Thyroid gland (tissue), 4 donors: ENCODE data around the gene TOLLIP. TPM values are rescaled to one million over a fixed set of nuclear protein-coding genes. Genes with fewer than 3 reads are reported as not detected.
"Not testable (repeated sequence)": the region's sequence is repeated elsewhere in the genome, so short reads cannot be mapped to it uniquely, and the experiment has no call there.

ENCODE experiments used
- DNase-seq, 2 donors: peaks; one replicate each; pipeline ENCODE4 v3.0.0-alpha.2; 2019
- H3K27ac ChIP-seq, 3 donors: fragments of 200-600 bp; sonication (generic); 1 replicate in 2 of 3; 2 replicates in 1 of 3; pipeline ENCODE4 v1.5.1; 2016 to 2019; ENCODE audit warnings: mild to moderate bottlenecking in 1 of 3, moderate library complexity in 1 of 3
- H3K27me3 ChIP-seq: fragments of 200-600 bp; sonication (generic); one replicate; pipeline ENCODE4 v1.5.1; 2019
- H3K36me3 ChIP-seq, 2 donors: fragments of 200-600 bp; sonication (generic); one replicate each; pipeline ENCODE4 v1.5.1; 2016 to 2019
- H3K4me1 ChIP-seq, 2 donors: fragments of 200-600 bp; sonication (generic); one replicate each; pipeline ENCODE4 v1.5.1; 2017 to 2019
- H3K4me3 ChIP-seq, 3 donors: fragments of 200-600 bp; sonication (generic); replicated peaks in 1 of 3; 1 replicate in 2 of 3; 2 replicates in 1 of 3; pipeline ENCODE4 v1.5.1; 2016; ENCODE audit warnings: mild to moderate bottlenecking in 1 of 3
- H3K9me3 ChIP-seq: fragments of 200-600 bp; sonication (generic); one replicate; pipeline ENCODE4 v1.5.1; 2017
- CTCF ChIP-seq, 6 experiments: fragments of 200-600 bp in 3 of 6; fragments of 450-650 bp in 3 of 6; sonication (generic) in 3 of 6; IDR thresholded peaks; one replicate each; pipeline ENCODE4 v1.5.1; 2016 to 2019; ENCODE audit warnings: antibody characterized with exemption in 6 of 6, mild to moderate bottlenecking in 2 of 6, inconsistent platforms in 1 of 6, moderate library complexity in 1 of 6
- POLR2A ChIP-seq, 2 donors: fragments of 450-650 bp; IDR thresholded peaks; one replicate each; pipeline ENCODE4 v1.6.1; 2017; ENCODE audit warnings: antibody characterized with exemption in 2 of 2, mild to moderate bottlenecking in 2 of 2, moderate library complexity in 1 of 2
- WGBS, 2 donors: methylation state at CpG; one replicate each; pipeline ENCODE4 v1.1.5; 2017; 5-methylcytosine and 5-hydroxymethylcytosine counted together
- intact Hi-C: fragments of 100-400 bp; cut with DNase I; formaldehyde crosslinking; loops from one replicate; pipeline ENCODE4 v1.15.1; 2023
- total RNA-seq, 4 donors: library from RNA; depleted of rRNA; stranded (reverse); fragments of >200 nt; gene quantifications; one replicate each; pipeline ENCODE4 v1.2.3, GENCODE V29; 2016

Gene TOLLIP
- total RNA-seq, 4 donors from 2014 or later, result 37.1 to 74.4 (median 65.7) TPM

GRCh38 chr11:1350086-1350725, 40.8 kb upstream of the TOLLIP start:
- intact Hi-C loops, result no loop called here
- DNase-seq, result no peak
- WGBS, 2 donors, result 76 to 80% methylated on average over 16 to 22 of the region's 22 CpGs

GRCh38 chr11:1349327-1350041, 40.1 kb upstream of the TOLLIP start:
- WGBS, 2 donors, result 75 to 83% methylated on average over 23 to 24 of the region's 29 CpGs
- intact Hi-C loops, result no loop called here

More at GRCh38 chr11:1350086-1350725, 40.8 kb upstream of the TOLLIP start:
- TF ChIP-seq CTCF (IDR thresholded peaks at IDR 0.05) (no peak), POLR2A (IDR thresholded peaks at IDR 0.05) (no peak)
- H3K4me3 ChIP-seq, result no peak overlapping the region
- H3K9me3 ChIP-seq, result no peaks in the 10 kb centered on the region
- no peak overlapping the region for H3K27ac ChIP-seq
- no peaks in the 10 kb centered on the region for H3K27me3 ChIP-seq
- H3K36me3 ChIP-seq, result no peaks in the 10 kb centered on the region
- H3K4me1 ChIP-seq, result no peaks in the 10 kb centered on the region

GRCh38 chr11:1348796-1349326, 39.4 kb upstream of the TOLLIP start:
- Histone ChIP-seq H3K27me3 (no peaks in the 10 kb centered on the region), H3K27ac (no peak overlapping the region), H3K4me1 (no peaks in the 10 kb centered on the region), H3K36me3 (no peaks in the 10 kb centered on the region), H3K9me3 (no peaks in the 10 kb centered on the region), H3K4me3 (no peak overlapping the region)
- TF ChIP-seq CTCF (IDR thresholded peaks at IDR 0.05) (no peak), POLR2A (IDR thresholded peaks at IDR 0.05) (no peak)
- no peak for DNase-seq
- intact Hi-C loops, result no loop called here
- 48 to 79% methylated on average over 11 to 22 of the region's 25 CpGs for WGBS, 2 donors

More at GRCh38 chr11:1349327-1350041, 40.1 kb upstream of the TOLLIP start:
- Histone ChIP-seq H3K4me3 (no peak overlapping the region), H3K27ac (no peak overlapping the region), H3K36me3 (no peaks in the 10 kb centered on the region), H3K4me1 (no peaks in the 10 kb centered on the region), H3K27me3 (no peaks in the 10 kb centered on the region), H3K9me3 (no peaks in the 10 kb centered on the region)
- no peak for TF ChIP-seq CTCF (IDR thresholded peaks at IDR 0.05)
- TF ChIP-seq POLR2A (IDR thresholded peaks at IDR 0.05), result no peak
- DNase-seq, result no peak

- DNase-seq, result no peak
- Histone ChIP-seq H3K4me3 (no peak overlapping the region), H3K27ac (no peak overlapping the region), H3K27me3 (no peaks in the 10 kb centered on the region), H3K36me3 (no peaks in the 10 kb centered on the region), H3K4me1 (no peaks in the 10 kb centered on the region), H3K9me3 (no peaks in the 10 kb centered on the region)
- 95 to 98% methylated on average over 14 of the region's 14 CpGs for whole genome bisulfite sequencing, 2 donors
- intact Hi-C loops, result no loop called here
- TF ChIP-seq CTCF (IDR thresholded peaks at IDR 0.05), result no peak
- no peak for TF ChIP-seq POLR2A (IDR thresholded peaks at IDR 0.05)
Observed at GRCh38 chr11:1348146-1348795, 38.8 kb upstream of the TOLLIP start.

GRCh38 chr11:1347411-1347999, 38.1 kb upstream of the TOLLIP start:
- WGBS, 2 donors, result 94 to 95% methylated on average over 12 to 17 of the region's 18 CpGs
- H3K9me3 ChIP-seq, H3K4me1 ChIP-seq, H3K27ac ChIP-seq, H3K4me3 ChIP-seq, DNase-seq, intact Hi-C loops, H3K27me3 ChIP-seq, H3K36me3 ChIP-seq: not testable (repeated sequence)
